ENCODE data around the gene UTS2.

- no peak for TF ChIP-seq CTCF (conservative IDR thresholded peaks at IDR 0.05; ENCODE audit: low read depth, low read length)
- no peak for TF ChIP-seq EZH2 (IDR thresholded peaks at IDR 0.05; ENCODE audit: borderline replicate concordance, low read depth, low read length, poor library complexity, severe bottlenecking)
These were observed 25.5 kb downstream of the UTS2 start for GRCh38 chr1:7827126-7827955.

Data from A673 (cell line).